Endodermal cell (in vitro differentiated cells): Measurements from ENCODE around the gene ZBTB4. TPM values are rescaled to one million over a fixed set of nuclear protein-coding genes. Genes with fewer than 3 reads are reported as not detected.

Experiments used
- DNase-seq: peaks from one replicate; pipeline ENCODE4 v3.0.0-alpha.2; 2017
- H3K27ac ChIP-seq: 2 replicates; pipeline ENCODE4 v1.5.1; 2013; ENCODE audit warnings: mild to moderate bottlenecking, low read depth, low read length, moderate library complexity
- H3K27me3 ChIP-seq: 2 replicates; pipeline ENCODE4 v1.6.1; 2013; ENCODE audit warnings: mild to moderate bottlenecking, low read length, moderate library complexity; ENCODE audit not compliant: insufficient read depth, control insufficient read depth, poor library complexity, severe bottlenecking
- H3K36me3 ChIP-seq: 2 replicates; pipeline ENCODE4 v1.7.0; 2013; ENCODE audit warnings: mild to moderate bottlenecking, low read length, moderate library complexity; ENCODE audit not compliant: control insufficient read depth, insufficient read depth
- H3K4me1 ChIP-seq: one replicate; pipeline ENCODE4 v1.7.0; 2013; ENCODE audit warnings: low read length; ENCODE audit not compliant: control insufficient read depth, insufficient read depth
- H3K4me3 ChIP-seq: 2 replicates; pipeline ENCODE4 v1.5.1; 2013; ENCODE audit warnings: mild to moderate bottlenecking, low read length, moderate library complexity
- H3K9ac ChIP-seq: 2 replicates; pipeline ENCODE4 v1.6.1; 2013; ENCODE audit warnings: mild to moderate bottlenecking, low read length, moderate library complexity; ENCODE audit not compliant: poor library complexity, severe bottlenecking; ENCODE audit errors: extremely low read depth
- H3K9me3 ChIP-seq: 2 replicates; pipeline ENCODE4 v1.6.1; 2013; ENCODE audit warnings: mild to moderate bottlenecking, low read length, moderate library complexity; ENCODE audit not compliant: control insufficient read depth
- H3K27ac Mint-ChIP-seq: 2 replicates; pipeline ENCODE4 v1.8.0; 2020; ENCODE audit warnings: mixed read lengths
- H3K27me3 Mint-ChIP-seq: 2 replicates; pipeline ENCODE4 v1.8.0; 2021; ENCODE audit warnings: mild to moderate bottlenecking, mixed read lengths; ENCODE audit not compliant: insufficient read depth
- H3K36me3 Mint-ChIP-seq: 2 replicates; pipeline ENCODE4 v1.8.0; 2020; ENCODE audit warnings: low read depth, mixed read lengths
- H3K4me1 Mint-ChIP-seq: 2 replicates; pipeline ENCODE4 v1.8.0; 2020; ENCODE audit warnings: mixed read lengths
- H3K4me3 Mint-ChIP-seq: 2 replicates; pipeline ENCODE4 v1.8.0; 2020; ENCODE audit warnings: mild to moderate bottlenecking, moderate library complexity, mixed read lengths
- H3K9me3 Mint-ChIP-seq: 2 replicates; pipeline ENCODE4 v1.8.0; 2020; ENCODE audit warnings: mild to moderate bottlenecking, mixed read lengths
- WGBS, 2 experiments: methylation state at CpG; one replicate each; pipeline versions ENCODE4 v1.1.5 to v1.1.7; 2013; ENCODE audit warnings: missing lambda C conversion rate in 2 of 2, mixed read lengths in 1 of 2; ENCODE audit not compliant: insufficient coverage in 1 of 2, insufficient read length in 1 of 2; 5-methylcytosine and 5-hydroxymethylcytosine counted together
- total RNA-seq, 2 donors: library from RNA; stranded (reverse); fragmentation: NEBNext Ultra II Directional in 1 of 2; extraction: Animal tissue kit (Norgen Biotek cat#: 25700) in 1 of 2; gene quantifications; 2 replicates in 1 of 2; 3 replicates in 1 of 2; pipeline ENCODE4 v1.2.1, GENCODE V29; 2021
- TF ChIP-seq, protein P1 (sequence below): fragments of 200-600 bp; sonication (generic); conservative IDR thresholded peaks from 2 replicates; pipeline ENCODE4 v1.5.0; 2021; ENCODE audit warnings: antibody characterized with exemption, mild to moderate bottlenecking

The ZBTB4 gene
- total RNA-seq, 2 donors from 2014 or later: 18.8 to 25.5 TPM

DNA sequence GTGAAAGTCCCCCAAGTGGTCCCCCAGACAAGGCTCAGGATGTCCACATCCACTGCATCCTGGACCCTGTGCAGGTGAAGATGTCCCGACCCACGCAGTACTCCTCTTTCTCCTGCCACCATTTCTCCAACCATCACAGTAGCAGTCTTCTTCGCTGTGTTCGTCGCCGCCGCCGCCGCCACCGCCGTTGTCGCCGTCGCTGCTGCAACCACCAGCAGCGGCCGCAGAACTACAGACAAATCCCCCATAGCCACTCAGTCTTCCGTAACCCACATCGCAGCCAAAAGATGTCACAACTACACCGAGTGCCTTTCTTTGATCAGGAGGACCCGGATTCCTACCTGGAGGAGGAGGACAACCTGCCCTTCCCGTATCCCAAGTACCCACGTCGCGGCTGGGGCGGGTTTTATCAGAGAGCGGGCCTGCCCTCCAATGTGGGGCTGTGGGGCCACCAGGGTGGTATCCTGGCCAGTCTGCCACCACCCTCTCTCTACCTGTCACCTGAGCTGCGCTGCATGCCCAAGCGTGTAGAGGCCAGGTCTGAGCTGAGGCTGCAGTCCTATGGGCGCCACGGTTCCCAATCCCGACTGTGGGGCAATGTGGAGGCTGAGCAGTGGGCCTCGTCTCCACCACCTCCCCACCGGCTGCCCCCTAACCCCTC is 53.1 kb downstream of the ZBTB4 start:
- Histone ChIP-seq H3K27ac (no peak overlapping the region), H3K9ac (no peak overlapping the region), H3K4me1 (no peaks in the 10 kb centered on the region), H3K4me3 (no peak overlapping the region), H3K9me3 (no peaks in the 10 kb centered on the region), H3K27me3 (no peaks in the 10 kb centered on the region), H3K36me3 (no peaks in the 10 kb centered on the region)
- DNase-seq: no peak
- Mint-ChIP-seq H3K27me3 (peaks cover 26% of the 10 kb centered on the region), H3K27ac (no peak overlapping the region), H3K4me1 (no peaks in the 10 kb centered on the region), H3K4me3 (no peak overlapping the region), H3K9me3 (no peaks in the 10 kb centered on the region), H3K36me3 (no peaks in the 10 kb centered on the region)
- TF ChIP-seq, protein P1, sequence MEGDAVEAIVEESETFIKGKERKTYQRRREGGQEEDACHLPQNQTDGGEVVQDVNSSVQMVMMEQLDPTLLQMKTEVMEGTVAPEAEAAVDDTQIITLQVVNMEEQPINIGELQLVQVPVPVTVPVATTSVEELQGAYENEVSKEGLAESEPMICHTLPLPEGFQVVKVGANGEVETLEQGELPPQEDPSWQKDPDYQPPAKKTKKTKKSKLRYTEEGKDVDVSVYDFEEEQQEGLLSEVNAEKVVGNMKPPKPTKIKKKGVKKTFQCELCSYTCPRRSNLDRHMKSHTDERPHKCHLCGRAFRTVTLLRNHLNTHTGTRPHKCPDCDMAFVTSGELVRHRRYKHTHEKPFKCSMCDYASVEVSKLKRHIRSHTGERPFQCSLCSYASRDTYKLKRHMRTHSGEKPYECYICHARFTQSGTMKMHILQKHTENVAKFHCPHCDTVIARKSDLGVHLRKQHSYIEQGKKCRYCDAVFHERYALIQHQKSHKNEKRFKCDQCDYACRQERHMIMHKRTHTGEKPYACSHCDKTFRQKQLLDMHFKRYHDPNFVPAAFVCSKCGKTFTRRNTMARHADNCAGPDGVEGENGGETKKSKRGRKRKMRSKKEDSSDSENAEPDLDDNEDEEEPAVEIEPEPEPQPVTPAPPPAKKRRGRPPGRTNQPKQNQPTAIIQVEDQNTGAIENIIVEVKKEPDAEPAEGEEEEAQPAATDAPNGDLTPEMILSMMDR: no peak
- WGBS, 2 experiments: 94 to 99% methylated on average over 18 to 33 of the region's 33 CpGs

- H3K9me3 Mint-ChIP-seq: no peaks in the 10 kb centered on the region
- H3K4me3 ChIP-seq: no peak overlapping the region
- no peaks in the 10 kb centered on the region for H3K27me3 ChIP-seq
- no peaks in the 10 kb centered on the region for H3K36me3 ChIP-seq
- H3K4me1 Mint-ChIP-seq: no peaks in the 10 kb centered on the region
- no peak overlapping the region for H3K9ac ChIP-seq
- no peak overlapping the region for H3K27ac ChIP-seq
- TF ChIP-seq, protein P1: no peak
- no peak overlapping the region for H3K27ac Mint-ChIP-seq
- no peak overlapping the region for H3K4me3 Mint-ChIP-seq
- H3K4me1 ChIP-seq: no peaks in the 10 kb centered on the region
- H3K36me3 Mint-ChIP-seq: no peaks in the 10 kb centered on the region
- 89 to 92% methylated on average over 7 to 8 of the region's 8 CpGs for WGBS, 2 experiments
- H3K9me3 ChIP-seq: no peaks in the 10 kb centered on the region
- H3K27me3 Mint-ChIP-seq: peaks cover 20% of the 10 kb centered on the region
- DNase-seq: no peak
Measured at GRCh38 chr17:7425756-7426155, 53.7 kb downstream of the ZBTB4 start.

DNA sequence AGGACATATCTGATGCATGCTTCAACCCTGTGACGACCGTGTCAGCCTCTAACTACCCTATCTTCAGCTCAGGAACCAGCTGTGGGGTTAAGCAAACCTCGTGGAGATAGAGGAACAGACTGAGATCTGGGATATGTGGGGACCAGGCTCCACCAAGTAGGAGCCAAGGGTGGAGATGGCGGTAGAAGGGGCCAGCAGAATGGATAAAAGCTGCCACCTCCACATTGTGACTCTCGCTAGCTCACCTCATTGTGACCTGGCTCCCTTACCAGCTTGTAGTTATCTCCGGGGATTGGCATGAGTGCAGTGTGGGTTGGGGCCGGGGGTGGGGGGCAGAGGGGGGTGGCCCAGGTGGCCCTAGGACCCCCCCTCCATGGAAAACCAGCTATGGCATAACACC is 54.1 kb downstream of the ZBTB4 start, which contains the start of gene SPEM2:
Gene SPEM2, plus strand, starts transcription at position 301 of the 400 bp plus-strand sequence. Its CDS starts 73 bp downstream, at position 374.
- no peak for DNase-seq
- peaks cover 18% of the 10 kb centered on the region for H3K27me3 Mint-ChIP-seq
- Histone ChIP-seq H3K27ac (no peak within 1 kb of the TSS), H3K9me3 (no peaks in the 10 kb centered on the region), H3K4me3 (no peak within 1 kb of the TSS), H3K9ac (no peak within 1 kb of the TSS), H3K36me3 (no peaks in the 10 kb centered on the region), H3K4me1 (no peaks in the 10 kb centered on the region), H3K27me3 (no peaks in the 10 kb centered on the region)
- H3K9me3 Mint-ChIP-seq: no peaks in the 10 kb centered on the region
- 95 to 96% methylated on average over 4 to 7 of the region's 7 CpGs for WGBS, 2 experiments
- no peaks in the 10 kb centered on the region for H3K36me3 Mint-ChIP-seq
- TF ChIP-seq, protein P1: no peak
- no peak within 1 kb of the TSS for H3K4me3 Mint-ChIP-seq
- H3K4me1 Mint-ChIP-seq: no peaks in the 10 kb centered on the region
- no peak within 1 kb of the TSS for H3K27ac Mint-ChIP-seq
